Hematopoietic multipotent progenitor cell treated with erythropoietin and hydrocortisone succinate and interleukin-3 and kit ligand, for 4 days (in vitro differentiated cells): ENCODE results near the gene TBC1D24.

ENCODE experiments used
- DNase-seq: peaks from one replicate; pipeline ENCODE4 v3.0.0-alpha.2; 2015

Gene TBC1D24

GRCh38 chr16:2500430-2500917 lies 25.5 kb downstream of the TBC1D24 start:
- no peak for DNase-seq

- peak; percentile 92 for DNase-seq
These were observed 26.2 kb downstream of the TBC1D24 start for GRCh38 chr16:2500918-2501750.

- no peak for DNase-seq
These were observed 27.3 kb downstream of the TBC1D24 start for GRCh38 chr16:2501946-2502895.

GRCh38 chr16:2505695-2506094 lies 30.8 kb downstream of the TBC1D24 start:
- no peak for DNase-seq

GRCh38 chr16:2507052-2507659 lies 32.2 kb downstream of the TBC1D24 start:
- peak; percentile 75 for DNase-seq

GRCh38 chr16:2507665-2508064 lies 32.7 kb downstream of the TBC1D24 start:
- DNase-seq = peak; percentile 54

- no peak for DNase-seq
These were observed 33.9 kb downstream of the TBC1D24 start for GRCh38 chr16:2508722-2509400.

- no peak for DNase-seq
These were observed 36.3 kb downstream of the TBC1D24 start for GRCh38 chr16:2511128-2511800.

GRCh38 chr16:2511996-2512734 lies 37.2 kb downstream of the TBC1D24 start:
- no peak for DNase-seq

GRCh38 chr16:2512735-2513404 lies 37.9 kb downstream of the TBC1D24 start:
- DNase-seq = peak; percentile 54

GRCh38 chr16:2513405-2514332 lies 38.7 kb downstream of the TBC1D24 start, which contains the start of gene ATP6V0C:
ATP6V0C (plus strand) TSS chr16:2513952; CDS start chr16:2514104, 152 bp downstream.
- DNase-seq = peak; percentile 96

- peak; percentile 33 for DNase-seq
These were observed 39.6 kb downstream of the TBC1D24 start for GRCh38 chr16:2514333-2515179.

- DNase-seq = peak; percentile 52
These were observed 40.4 kb downstream of the TBC1D24 start for GRCh38 chr16:2515180-2515851.

GRCh38 chr16:2516391-2517240 lies 41.7 kb downstream of the TBC1D24 start:
- peak; percentile 88 for DNase-seq

- no peak for DNase-seq
These were observed 43.2 kb downstream of the TBC1D24 start for GRCh38 chr16:2517954-2518605.
